ENCODE data around the gene KRT35. TPM values are rescaled to one million over a fixed set of nuclear protein-coding genes. Genes with fewer than 3 reads are reported as not detected.

Gene KRT35
- total RNA-seq, 2 donors from 2014 or later: not detected

- WGBS, 2 experiments (ENCODE audit: insufficient coverage in 1 of 2, insufficient read length in 1 of 2): 60 to 69% methylated on average over 5 to 6 of the region's 6 CpGs
- Histone ChIP-seq H3K36me3 (ENCODE audit: control insufficient read depth, insufficient read depth, low read length) (peaks cover 37% of the 10 kb centered on the region), H3K27ac (ENCODE audit: low read depth, low read length) (no peak overlapping the region), H3K27me3 (ENCODE audit: control insufficient read depth, insufficient read depth, low read length, poor library complexity, severe bottlenecking) (no peaks in the 10 kb centered on the region), H3K9me3 (ENCODE audit: control insufficient read depth, low read length) (no peaks in the 10 kb centered on the region), H3K4me1 (ENCODE audit: control insufficient read depth, insufficient read depth, low read length) (no peaks in the 10 kb centered on the region), H3K9ac (ENCODE audit: extremely low read depth, low read length, poor library complexity, severe bottlenecking) (no peak overlapping the region), H3K4me3 (ENCODE audit: low read length) (no peak overlapping the region)
- Mint-ChIP-seq H3K9me3 (no peaks in the 10 kb centered on the region), H3K36me3 (ENCODE audit: low read depth) (peaks cover 39% of the 10 kb centered on the region), H3K27me3 (ENCODE audit: insufficient read depth) (no peaks in the 10 kb centered on the region), H3K27ac (peak overlapping the region; percentile 77), H3K4me1 (peaks cover 26% of the 10 kb centered on the region), H3K4me3 (no peak overlapping the region)
- peak; percentile 86 for DNase-seq
- TF ChIP-seq, protein P1, sequence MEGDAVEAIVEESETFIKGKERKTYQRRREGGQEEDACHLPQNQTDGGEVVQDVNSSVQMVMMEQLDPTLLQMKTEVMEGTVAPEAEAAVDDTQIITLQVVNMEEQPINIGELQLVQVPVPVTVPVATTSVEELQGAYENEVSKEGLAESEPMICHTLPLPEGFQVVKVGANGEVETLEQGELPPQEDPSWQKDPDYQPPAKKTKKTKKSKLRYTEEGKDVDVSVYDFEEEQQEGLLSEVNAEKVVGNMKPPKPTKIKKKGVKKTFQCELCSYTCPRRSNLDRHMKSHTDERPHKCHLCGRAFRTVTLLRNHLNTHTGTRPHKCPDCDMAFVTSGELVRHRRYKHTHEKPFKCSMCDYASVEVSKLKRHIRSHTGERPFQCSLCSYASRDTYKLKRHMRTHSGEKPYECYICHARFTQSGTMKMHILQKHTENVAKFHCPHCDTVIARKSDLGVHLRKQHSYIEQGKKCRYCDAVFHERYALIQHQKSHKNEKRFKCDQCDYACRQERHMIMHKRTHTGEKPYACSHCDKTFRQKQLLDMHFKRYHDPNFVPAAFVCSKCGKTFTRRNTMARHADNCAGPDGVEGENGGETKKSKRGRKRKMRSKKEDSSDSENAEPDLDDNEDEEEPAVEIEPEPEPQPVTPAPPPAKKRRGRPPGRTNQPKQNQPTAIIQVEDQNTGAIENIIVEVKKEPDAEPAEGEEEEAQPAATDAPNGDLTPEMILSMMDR (conservative IDR thresholded peaks at IDR 0.05): no peak
Observed at GRCh38 chr17:41521574-41522261, 40.8 kb upstream of the KRT35 start.

DNA sequence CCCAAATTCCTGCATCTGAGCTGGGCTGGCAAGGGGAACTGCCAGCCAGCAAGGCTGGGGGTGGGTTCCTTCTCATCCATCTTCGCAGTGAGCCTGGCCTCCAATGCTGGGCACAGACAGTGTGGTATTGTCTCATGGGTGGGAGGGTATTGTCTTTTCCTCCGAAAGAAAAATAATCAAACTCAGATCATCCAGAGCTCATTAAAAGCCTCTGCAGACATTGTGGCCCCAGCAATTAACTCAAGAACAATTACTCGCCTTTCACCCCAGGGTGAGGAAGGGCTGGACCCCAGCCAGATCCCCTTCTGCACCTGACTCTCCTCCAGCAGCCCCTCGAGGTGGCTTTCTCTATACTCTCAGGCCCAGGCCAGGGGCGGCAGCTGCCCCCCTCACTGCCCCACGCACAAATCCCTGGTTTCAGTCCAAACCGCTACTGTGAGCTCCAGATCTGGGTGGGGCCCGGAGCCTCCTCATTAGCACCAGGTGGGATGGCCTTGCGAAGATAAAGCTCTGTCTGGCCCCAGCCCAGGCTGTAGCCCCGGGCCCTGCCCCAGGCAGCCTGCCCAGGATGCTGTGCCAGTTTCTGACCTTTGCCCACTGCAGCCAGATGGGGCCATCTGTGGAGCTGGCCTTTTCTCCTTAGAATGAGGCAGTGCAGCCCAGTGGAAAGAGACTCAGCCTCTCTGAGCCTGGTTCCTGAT lies 40.0 kb upstream of the KRT35 start:
- H3K27ac Mint-ChIP-seq: peak overlapping the region; percentile 10
- H3K36me3 Mint-ChIP-seq (ENCODE audit: low read depth): peaks cover 32% of the 10 kb centered on the region
- no peak overlapping the region for H3K9ac ChIP-seq (ENCODE audit: extremely low read depth, low read length, poor library complexity, severe bottlenecking)
- no peaks in the 10 kb centered on the region for H3K9me3 ChIP-seq (ENCODE audit: control insufficient read depth, low read length)
- no peaks in the 10 kb centered on the region for H3K27me3 ChIP-seq (ENCODE audit: control insufficient read depth, insufficient read depth, low read length, poor library complexity, severe bottlenecking)
- no peak overlapping the region for H3K27ac ChIP-seq (ENCODE audit: low read depth, low read length)
- TF ChIP-seq, protein P1 (conservative IDR thresholded peaks at IDR 0.05): no peak
- peaks cover 25% of the 10 kb centered on the region for H3K4me1 Mint-ChIP-seq
- WGBS, 2 experiments (ENCODE audit: insufficient coverage in 1 of 2, insufficient read length in 1 of 2): 82 to 92% methylated on average over 7 to 10 of the region's 10 CpGs
- no peak overlapping the region for H3K4me3 Mint-ChIP-seq
- peaks cover 32% of the 10 kb centered on the region for H3K36me3 ChIP-seq (ENCODE audit: control insufficient read depth, insufficient read depth, low read length)
- no peaks in the 10 kb centered on the region for H3K9me3 Mint-ChIP-seq
- H3K27me3 Mint-ChIP-seq (ENCODE audit: insufficient read depth): no peaks in the 10 kb centered on the region
- DNase-seq: no peak
- H3K4me3 ChIP-seq (ENCODE audit: low read length): no peak overlapping the region
- H3K4me1 ChIP-seq (ENCODE audit: control insufficient read depth, insufficient read depth, low read length): no peaks in the 10 kb centered on the region

DNA sequence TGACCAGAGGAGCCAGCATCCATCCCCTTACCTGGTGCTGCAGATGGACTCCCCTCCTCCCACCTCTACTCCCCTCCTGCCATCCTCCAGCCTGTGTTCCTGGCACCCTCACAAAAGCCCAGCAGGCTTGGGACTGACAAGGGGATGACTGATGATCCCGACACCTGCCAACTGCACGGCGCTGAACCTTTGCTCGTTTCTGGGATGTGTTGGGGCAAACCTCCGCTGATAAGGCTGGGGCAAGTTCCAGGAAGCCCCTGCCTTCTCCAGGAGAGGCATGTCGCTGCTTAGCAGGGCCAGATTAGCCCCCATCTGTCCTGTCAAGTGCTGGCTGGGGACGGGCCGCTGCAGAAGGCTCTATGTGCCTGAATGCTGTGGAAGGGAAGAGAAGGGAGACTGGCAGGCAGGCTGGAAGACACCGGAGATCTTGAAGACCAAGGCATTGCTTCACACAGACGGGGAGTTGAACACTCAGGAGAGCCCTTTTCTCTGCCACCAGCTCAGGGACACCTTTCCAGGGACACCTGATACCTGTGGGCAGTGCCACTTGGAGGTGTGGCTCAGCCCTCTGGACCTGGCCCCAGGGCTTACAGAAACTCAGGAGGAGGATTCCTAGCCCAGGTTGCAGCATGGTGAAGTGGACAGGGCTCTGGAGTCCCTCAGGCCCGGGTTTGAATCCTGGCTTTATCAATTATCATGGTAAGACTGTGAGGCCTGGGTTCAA lies 38.7 kb upstream of the KRT35 start:
- H3K9ac ChIP-seq (ENCODE audit: extremely low read depth, low read length, poor library complexity, severe bottlenecking): no peak overlapping the region
- no peaks in the 10 kb centered on the region for H3K4me1 ChIP-seq (ENCODE audit: control insufficient read depth, insufficient read depth, low read length)
- TF ChIP-seq, protein P1 (conservative IDR thresholded peaks at IDR 0.05): no peak
- WGBS, 2 experiments (ENCODE audit: insufficient coverage in 1 of 2, insufficient read length in 1 of 2): 78 to 87% methylated on average over 10 of the region's 11 CpGs
- no peaks in the 10 kb centered on the region for H3K27me3 ChIP-seq (ENCODE audit: control insufficient read depth, insufficient read depth, low read length, poor library complexity, severe bottlenecking)
- Mint-ChIP-seq H3K27ac (no peak overlapping the region), H3K27me3 (ENCODE audit: insufficient read depth) (no peaks in the 10 kb centered on the region), H3K4me3 (no peak overlapping the region), H3K9me3 (no peaks in the 10 kb centered on the region), H3K36me3 (ENCODE audit: low read depth) (peaks cover 20% of the 10 kb centered on the region), H3K4me1 (peaks cover 23% of the 10 kb centered on the region)
- H3K9me3 ChIP-seq (ENCODE audit: control insufficient read depth, low read length): no peaks in the 10 kb centered on the region
- H3K27ac ChIP-seq (ENCODE audit: low read depth, low read length): no peak overlapping the region
- DNase-seq: no peak
- peaks cover 20% of the 10 kb centered on the region for H3K36me3 ChIP-seq (ENCODE audit: control insufficient read depth, insufficient read depth, low read length)
- no peak overlapping the region for H3K4me3 ChIP-seq (ENCODE audit: low read length)
